Peyer's patch (tissue), 4 donors: ENCODE data around the gene PTGER1. TPM values are rescaled to one million over a fixed set of nuclear protein-coding genes. Genes with fewer than 3 reads are reported as not detected.

ENCODE experiments used
- DNase-seq, 3 donors: peaks; one replicate each; pipeline ENCODE4 v3.0.0-alpha.2; 2017 to 2019
- H3K27ac ChIP-seq, 4 donors: fragments of 200-600 bp; sonication (generic); one replicate each; pipeline ENCODE4 v1.5.1; 2016 to 2019
- H3K27me3 ChIP-seq, 2 donors: fragments of 200-600 bp; sonication (generic); one replicate each; pipeline ENCODE4 v1.5.1; 2019
- H3K36me3 ChIP-seq, 3 donors: fragments of 200-600 bp; sonication (generic); one replicate each; pipeline ENCODE4 v1.5.1; 2016 to 2019
- H3K4me1 ChIP-seq, 4 donors: fragments of 200-600 bp; sonication (generic); one replicate each; pipeline ENCODE4 v1.5.1; 2016 to 2019
- H3K4me3 ChIP-seq, 4 donors: fragments of 200-600 bp; sonication (generic); 1 replicate in 3 of 4; 2 replicates in 1 of 4; pipeline ENCODE4 v1.5.1; 2016 to 2019; ENCODE audit warnings: mild to moderate bottlenecking in 1 of 4
- H3K9me3 ChIP-seq, 4 donors: fragments of 200-600 bp; sonication (generic); one replicate each; pipeline ENCODE4 v1.5.1; 2016 to 2019; ENCODE audit warnings: mild to moderate bottlenecking in 1 of 4
- CTCF ChIP-seq, 6 experiments: fragments of 450-650 bp in 4 of 6; fragments of 200-600 bp in 2 of 6; sonication (generic) in 1 of 6; IDR thresholded peaks; one replicate each; pipeline ENCODE4 v1.5.1; 2017 to 2019; ENCODE audit warnings: antibody characterized with exemption in 6 of 6, mild to moderate bottlenecking in 3 of 6, moderate library complexity in 1 of 6
- POLR2A ChIP-seq, 2 donors: fragments of 450-650 bp; IDR thresholded peaks; one replicate each; pipeline ENCODE4 v1.5.1; 2017; ENCODE audit warnings: antibody characterized with exemption in 2 of 2, mild to moderate bottlenecking in 2 of 2, moderate library complexity in 2 of 2
- total RNA-seq, 4 donors: library from RNA; depleted of rRNA; stranded (reverse); fragments of >200 nt; gene quantifications; one replicate each; pipeline ENCODE4 v1.1.0, GENCODE V29; 2016

Gene PTGER1
- not detected for total RNA-seq

- H3K27ac ChIP-seq = peak within 1 kb of the TSS in 3 of 4 donors; percentile 30 to 57 (median 40)
- peaks cover 0 to 45% (median 18%) of the 10 kb centered on the region in 4 donors for H3K4me1 ChIP-seq
- TF ChIP-seq POLR2A (IDR thresholded peaks at IDR 0.05) (no peak), CTCF (IDR thresholded peaks at IDR 0.05) (peak in 2 of 6 experiments; percentile 8 to 24)
- H3K9me3 ChIP-seq = no peaks in the 10 kb centered on the region
- H3K36me3 ChIP-seq = peaks cover 0 to 38% (median 0%) of the 10 kb centered on the region in 3 donors
- peaks cover 0 to 3% of the 10 kb centered on the region in 2 donors for H3K27me3 ChIP-seq
- DNase-seq = no peak
- H3K4me3 ChIP-seq = peak within 1 kb of the TSS in 1 of 4 donors; percentile 11
Observed at GRCh38 chr19:14475251-14476073, at the start of gene PTGER1. Gene PTGER1 (minus strand): TSS chr19:14475354. CDS start chr19:14474320, 1,034 bp downstream.

GRCh38 chr19:14520543-14520942 lies 45.4 kb upstream of the PTGER1 start:
- Histone ChIP-seq H3K27me3 (no peaks in the 10 kb centered on the region), H3K4me1 (peaks cover 0 to 32% (median 15%) of the 10 kb centered on the region in 4 donors), H3K4me3 (no peak overlapping the region), H3K36me3 (peaks cover 0 to 8% (median 0%) of the 10 kb centered on the region in 3 donors), H3K27ac (no peak overlapping the region), H3K9me3 (no peaks in the 10 kb centered on the region)
- no peak for DNase-seq
- no peak for TF ChIP-seq CTCF (IDR thresholded peaks at IDR 0.05)

- H3K27ac ChIP-seq = peak overlapping the region; percentile 3 to 99 (median 17)
- no peaks in the 10 kb centered on the region for H3K27me3 ChIP-seq
- peaks cover 0 to 38% (median 18%) of the 10 kb centered on the region in 4 donors for H3K4me1 ChIP-seq
- peaks cover 0 to 14% (median 0%) of the 10 kb centered on the region in 3 donors for H3K36me3 ChIP-seq
- H3K4me3 ChIP-seq = no peak overlapping the region
- TF ChIP-seq POLR2A (IDR thresholded peaks at IDR 0.05) (no peak), CTCF (IDR thresholded peaks at IDR 0.05) (no peak)
- no peaks in the 10 kb centered on the region for H3K9me3 ChIP-seq
- no peak for DNase-seq
Observed at GRCh38 chr19:14519860-14520407, 44.8 kb upstream of the PTGER1 start.

GRCh38 chr19:14519245-14519859 lies 44.2 kb upstream of the PTGER1 start:
- H3K9me3 ChIP-seq = no peaks in the 10 kb centered on the region
- peak overlapping the region; percentile 99 to 100 (median 100) for H3K27ac ChIP-seq
- H3K4me1 ChIP-seq = peaks cover 0 to 44% (median 18%) of the 10 kb centered on the region in 4 donors
- no peak for DNase-seq
- TF ChIP-seq CTCF (IDR thresholded peaks at IDR 0.05) = no peak
- no peak for TF ChIP-seq POLR2A (IDR thresholded peaks at IDR 0.05)
- peaks cover 0 to 20% (median 0%) of the 10 kb centered on the region in 3 donors for H3K36me3 ChIP-seq
- peak overlapping the region in 2 of 4 donors; percentile 31 to 97 for H3K4me3 ChIP-seq
- no peaks in the 10 kb centered on the region for H3K27me3 ChIP-seq

GRCh38 chr19:14517840-14518505 lies 42.8 kb upstream of the PTGER1 start, which contains the start of gene DNAJB1:
Gene DNAJB1 (minus strand): TSS chr19:14518397. CDS start chr19:14518349, 48 bp downstream.
- H3K4me3 ChIP-seq = peak within 1 kb of the TSS; percentile 72 to 100 (median 92)
- H3K36me3 ChIP-seq = peaks cover 0 to 31% (median 0%) of the 10 kb centered on the region in 3 donors
- H3K27me3 ChIP-seq = no peaks in the 10 kb centered on the region
- peaks cover 0 to 44% (median 18%) of the 10 kb centered on the region in 4 donors for H3K4me1 ChIP-seq
- TF ChIP-seq CTCF (IDR thresholded peaks at IDR 0.05) = peak in 1 of 6 experiments; percentile 20
- peak; percentile 96 for TF ChIP-seq POLR2A (IDR thresholded peaks at IDR 0.05)
- H3K27ac ChIP-seq = peak within 1 kb of the TSS; percentile 99 to 100 (median 100)
- peak; percentile 72 to 91 (median 90) for DNase-seq
- H3K9me3 ChIP-seq = no peaks in the 10 kb centered on the region
